ENCODE results near the gene N4BP2L1. TPM values are rescaled to one million over a fixed set of nuclear protein-coding genes. Genes with fewer than 3 reads are reported as not detected.

N4BP2L1 gene
- total RNA-seq, 1 donor from 2014 or later: 24.3 TPM

DNA sequence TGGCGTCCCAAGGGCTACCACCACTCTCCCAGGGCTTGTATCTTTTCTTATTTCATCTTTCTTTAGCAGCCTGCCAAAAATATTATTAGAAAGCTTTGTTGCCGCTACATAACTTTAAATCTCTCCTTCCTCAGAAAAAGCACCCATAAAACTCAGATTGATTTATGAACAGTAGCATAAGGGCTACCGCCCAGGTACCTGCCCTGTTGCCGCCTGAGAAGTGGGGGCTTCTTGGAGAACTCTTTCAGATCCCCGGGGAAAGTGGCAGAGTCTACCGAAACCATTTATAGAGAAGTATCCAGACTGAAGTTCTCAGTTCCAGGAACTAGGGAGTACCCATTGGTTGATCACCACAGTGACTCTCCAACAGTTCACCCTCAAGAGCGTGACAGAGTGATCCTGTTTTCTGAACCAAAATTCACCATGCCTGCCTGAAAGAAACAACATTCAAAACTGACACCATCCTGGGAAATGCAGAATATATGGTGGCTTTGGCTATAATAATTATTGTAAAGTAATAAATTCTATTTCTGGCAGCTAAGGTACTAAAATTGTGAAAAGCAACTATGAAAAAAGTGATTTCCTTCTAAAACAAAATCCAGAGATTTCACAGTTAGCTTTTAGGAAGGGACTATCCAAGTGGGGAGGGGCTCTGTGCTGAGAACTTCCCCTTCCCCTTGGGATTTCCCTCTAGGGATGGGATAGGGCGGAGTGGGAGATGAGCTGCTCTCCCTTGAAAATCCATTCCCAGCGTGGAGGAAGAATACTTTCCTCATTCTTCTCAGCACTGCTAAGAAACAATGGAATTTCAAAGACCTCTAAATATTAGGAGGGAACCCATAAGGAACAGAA is 877 bp upstream of the N4BP2L1 start:
- DNase-seq: no peak
- Mint-ChIP-seq H3K4me3 (peak overlapping the region; percentile 95), H3K9me3 (no peaks in the 10 kb centered on the region), H3K4me1 (peaks cover 44% of the 10 kb centered on the region), H3K27ac (peak overlapping the region; percentile 99), H3K27me3 (no peaks in the 10 kb centered on the region), H3K36me3 (ENCODE audit: low read depth) (peaks cover 28% of the 10 kb centered on the region)
- ChIA-PET POLR2A (interaction anchor here (0.6 to 3.1 kb wide), 19 partner anchors 10 to 506 kb away, joined by 3 to 64 read pairs (median 4); partner anchors contain the start of genes BRCA2, N4BP2L2, PDS5B and ZAR1L), CTCF (interaction anchor here (1.0 kb wide), 1 partner anchor 113 kb away, joined by 4 read pairs; the partner anchor contains the start of genes BRCA2 and ZAR1L)
- TF ChIP-seq, protein P1, sequence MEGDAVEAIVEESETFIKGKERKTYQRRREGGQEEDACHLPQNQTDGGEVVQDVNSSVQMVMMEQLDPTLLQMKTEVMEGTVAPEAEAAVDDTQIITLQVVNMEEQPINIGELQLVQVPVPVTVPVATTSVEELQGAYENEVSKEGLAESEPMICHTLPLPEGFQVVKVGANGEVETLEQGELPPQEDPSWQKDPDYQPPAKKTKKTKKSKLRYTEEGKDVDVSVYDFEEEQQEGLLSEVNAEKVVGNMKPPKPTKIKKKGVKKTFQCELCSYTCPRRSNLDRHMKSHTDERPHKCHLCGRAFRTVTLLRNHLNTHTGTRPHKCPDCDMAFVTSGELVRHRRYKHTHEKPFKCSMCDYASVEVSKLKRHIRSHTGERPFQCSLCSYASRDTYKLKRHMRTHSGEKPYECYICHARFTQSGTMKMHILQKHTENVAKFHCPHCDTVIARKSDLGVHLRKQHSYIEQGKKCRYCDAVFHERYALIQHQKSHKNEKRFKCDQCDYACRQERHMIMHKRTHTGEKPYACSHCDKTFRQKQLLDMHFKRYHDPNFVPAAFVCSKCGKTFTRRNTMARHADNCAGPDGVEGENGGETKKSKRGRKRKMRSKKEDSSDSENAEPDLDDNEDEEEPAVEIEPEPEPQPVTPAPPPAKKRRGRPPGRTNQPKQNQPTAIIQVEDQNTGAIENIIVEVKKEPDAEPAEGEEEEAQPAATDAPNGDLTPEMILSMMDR (IDR thresholded peaks at IDR 0.05): no peak
- ATAC-seq (ENCODE audit: low read depth): peak; percentile 15
- intact Hi-C loops (cut with micrococcal nuclease): loop anchor here (1.0 to 5.0 kb wide), 8 partner anchors 14 to 517 kb away; partner anchors contain the start of genes BRCA2, FRY, N4BP2L2 and ZAR1L

DNA sequence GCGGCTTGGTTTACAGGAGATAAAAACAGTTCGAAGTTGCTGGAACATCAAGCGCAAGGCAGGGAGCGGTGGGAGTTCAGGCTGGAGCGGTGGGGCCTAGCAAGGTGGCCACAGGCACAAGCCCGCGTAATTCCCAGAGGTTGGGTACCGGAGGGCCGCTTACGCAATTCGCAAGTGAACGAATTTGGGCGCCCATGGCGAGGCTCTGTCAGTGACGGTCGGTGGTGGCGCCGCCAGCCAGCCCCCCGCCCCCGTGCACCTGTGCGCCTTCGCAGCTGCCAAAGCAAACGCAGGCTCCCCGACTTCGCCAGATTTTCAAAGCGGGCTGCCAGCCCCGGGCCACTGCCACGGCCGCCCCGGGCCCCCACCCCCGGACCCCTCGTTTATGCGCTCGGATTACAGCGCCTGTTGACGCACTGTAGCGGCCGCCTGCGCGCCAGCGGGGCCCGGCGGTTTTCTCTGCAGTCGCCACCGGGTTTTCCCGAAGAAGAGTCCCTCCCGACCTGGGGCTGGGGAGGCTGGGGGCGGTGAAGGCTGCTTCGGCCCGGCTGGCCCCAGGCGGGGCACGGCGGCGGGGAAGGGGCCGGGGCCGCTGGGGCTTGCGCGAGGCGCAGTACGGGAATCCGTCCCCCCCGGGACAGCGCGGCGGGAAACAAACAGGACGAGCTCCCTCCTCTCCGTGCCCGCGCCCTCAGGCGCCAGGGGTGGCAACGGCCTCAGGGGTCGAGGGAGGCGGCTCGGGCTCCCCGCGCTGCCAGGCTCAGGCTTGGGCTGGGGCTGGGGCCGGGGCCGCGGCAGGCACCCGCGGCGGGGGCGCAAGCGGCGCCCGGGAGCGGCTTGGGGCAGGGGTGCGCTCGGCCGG is 709 bp downstream of the N4BP2L1 start:
- intact Hi-C loops (cut with micrococcal nuclease): loop anchor here (1.0 to 5.0 kb wide), 7 partner anchors 45 to 1265 kb away; partner anchors contain the start of genes FRY and PDS5B
- Mint-ChIP-seq H3K27ac (peak overlapping the region; percentile 98), H3K4me3 (peak overlapping the region; percentile 95), H3K27me3 (no peaks in the 10 kb centered on the region), H3K4me1 (peaks cover 48% of the 10 kb centered on the region), H3K36me3 (ENCODE audit: low read depth) (peaks cover 33% of the 10 kb centered on the region), H3K9me3 (no peaks in the 10 kb centered on the region)
- peak; percentile 9 for ATAC-seq (ENCODE audit: low read depth)
- CTCF ChIA-PET: interaction anchor here (1.0 kb wide), 2 partner anchors 112 to 159 kb away, joined by 4 read pairs; partner anchors contain the start of genes BRCA2 and ZAR1L
- POLR2A ChIA-PET: interaction anchor here (1.0 to 3.1 kb wide), 10 partner anchors 12 to 1116 kb away, joined by 3 to 64 read pairs (median 4); partner anchors contain the start of genes BRCA2, N4BP2L2 and ZAR1L
- DNase-seq: peak; percentile 63
- TF ChIP-seq, protein P1 (IDR thresholded peaks at IDR 0.05): no peak

DNA sequence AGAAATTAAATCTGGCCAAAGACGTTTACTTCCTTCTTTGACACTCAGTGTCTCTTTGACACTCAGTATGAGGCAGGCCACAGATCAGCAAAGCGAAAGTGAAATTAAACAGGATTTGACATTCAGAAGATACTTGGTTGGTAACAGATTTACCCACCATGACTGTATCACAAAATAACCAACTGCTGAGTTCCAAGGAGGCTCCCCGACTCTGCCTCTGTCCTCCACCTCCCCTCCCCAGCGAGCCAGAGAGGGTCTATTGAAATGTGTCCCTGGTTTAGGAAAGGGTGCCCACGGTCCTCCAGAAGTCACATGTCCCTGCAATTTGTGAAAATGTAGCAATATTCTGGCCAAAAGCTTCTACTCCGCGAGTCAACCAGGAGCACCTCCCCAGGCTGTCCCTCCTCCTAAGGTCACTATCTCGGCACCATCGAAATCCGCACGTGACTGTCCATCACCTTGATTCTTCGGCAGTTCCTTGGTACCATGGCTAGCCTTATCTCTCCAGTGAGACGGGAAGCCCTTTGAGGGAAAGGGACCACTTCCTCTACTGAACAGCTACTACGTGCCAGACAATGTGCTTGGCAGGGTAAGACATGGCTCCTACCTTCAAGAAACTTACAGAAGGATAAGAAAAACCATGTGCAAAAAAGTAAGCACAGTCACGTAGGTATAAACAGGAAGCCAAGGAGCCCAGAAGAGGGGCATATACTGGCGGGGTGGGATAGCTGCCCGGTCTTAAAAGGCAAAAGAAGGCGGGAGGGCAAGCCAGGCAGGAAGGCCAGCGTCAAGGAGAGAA is 1.5 kb downstream of the N4BP2L1 start:
- H3K27ac Mint-ChIP-seq: peak overlapping the region; percentile 98
- intact Hi-C loops (cut with micrococcal nuclease): loop anchor here (1.0 to 5.0 kb wide), 7 partner anchors 44 to 1264 kb away; partner anchors contain the start of genes FRY and PDS5B
- peak overlapping the region; percentile 92 for H3K4me3 Mint-ChIP-seq
- DNase-seq (peak; percentile 34), ATAC-seq (ENCODE audit: low read depth) (peak; percentile 52)
- H3K27me3 Mint-ChIP-seq: no peaks in the 10 kb centered on the region
- peaks cover 39% of the 10 kb centered on the region for H3K36me3 Mint-ChIP-seq (ENCODE audit: low read depth)
- TF ChIP-seq, protein P1 (IDR thresholded peaks at IDR 0.05): no peak
- no peaks in the 10 kb centered on the region for H3K9me3 Mint-ChIP-seq
- H3K4me1 Mint-ChIP-seq: peaks cover 48% of the 10 kb centered on the region
- ChIA-PET POLR2A (interaction anchor here (1.6 to 3.1 kb wide), 3 partner anchors 111 to 1117 kb away, joined by 5 to 64 read pairs (median 20); partner anchors contain the start of genes BRCA2, N4BP2L2 and ZAR1L), CTCF (interaction anchor here (1.0 kb wide), 1 partner anchor 160 kb away, joined by 4 read pairs; no protein-coding TSS in a partner anchor)

DNA sequence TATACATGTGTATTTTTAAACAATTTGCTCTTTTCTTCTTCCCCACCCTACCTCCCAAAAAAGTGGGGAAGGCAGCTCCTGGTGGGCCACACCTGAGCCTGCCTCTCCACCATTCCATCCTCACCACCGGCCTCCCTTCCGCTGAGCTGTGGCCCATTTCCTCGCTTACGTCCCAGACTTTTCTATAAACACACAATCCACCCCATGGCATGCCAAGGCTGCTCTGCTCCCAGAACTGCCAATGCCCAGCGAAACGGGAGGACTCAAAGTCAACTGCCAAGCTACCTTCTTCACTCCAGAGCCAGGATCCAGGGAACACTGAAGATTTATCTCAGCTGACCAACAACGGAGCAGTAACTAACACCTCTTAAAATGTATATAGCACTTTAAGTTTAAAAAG is 2.8 kb downstream of the N4BP2L1 start:
- intact Hi-C loops (cut with micrococcal nuclease): loop anchor here (5.0 kb wide), 3 partner anchors 43 to 513 kb away; partner anchors contain the start of gene FRY
- peaks cover 44% of the 10 kb centered on the region for H3K36me3 Mint-ChIP-seq (ENCODE audit: low read depth)
- DNase-seq: no peak
- peak overlapping the region; percentile 28 for H3K4me3 Mint-ChIP-seq
- no peaks in the 10 kb centered on the region for H3K9me3 Mint-ChIP-seq
- TF ChIP-seq, protein P1 (IDR thresholded peaks at IDR 0.05): no peak
- CTCF ChIA-PET: no interaction called here
- ATAC-seq (ENCODE audit: low read depth): no peak
- H3K27me3 Mint-ChIP-seq: no peaks in the 10 kb centered on the region
- peak overlapping the region; percentile 98 for H3K27ac Mint-ChIP-seq
- POLR2A ChIA-PET: interaction anchor here (1.2 kb wide), 1 partner anchor 110 kb away, joined by 9 read pairs; the partner anchor contains the start of genes BRCA2 and ZAR1L
- H3K4me1 Mint-ChIP-seq: peaks cover 45% of the 10 kb centered on the region

Measured in activated B cell treated with CpG ODN at 0.5 μM for 24 hours (primary cell).